HepG2 (cell line): ENCODE measurements around the gene TEX29.

Source experiments
- BCL6 ChIP-seq: IDR thresholded peaks from 2 replicates; pipeline ENCODE4 v1.6.1; 2016; ENCODE audit warnings: missing genetic modification reagents, missing compliant biosample characterization
- CTCF ChIP-seq: sonication (generic); formaldehyde crosslinking; IDR thresholded peaks from 2 replicates; pipeline ENCODE4 v1.5.0; 2020; ENCODE audit warnings: mild to moderate bottlenecking, missing genetic modification reagents, moderate library complexity
- HOXA7 ChIP-seq: sonication (generic); formaldehyde crosslinking; IDR thresholded peaks from 2 replicates; pipeline ENCODE4 v1.8.1; 2022; ENCODE audit warnings: mild to moderate bottlenecking, missing genetic modification reagents, moderate library complexity
- MZF1 ChIP-seq: sonication (generic); formaldehyde crosslinking; IDR thresholded peaks from 2 replicates; pipeline ENCODE4 v1.8.1; 2023; ENCODE audit warnings: mild to moderate bottlenecking, missing genetic modification reagents, borderline replicate concordance
- PHF20 ChIP-seq: sonication (generic); formaldehyde crosslinking; IDR thresholded peaks from 2 replicates; pipeline ENCODE4 v1.5.0; 2020; ENCODE audit warnings: mild to moderate bottlenecking, missing genetic modification reagents
- TARDBP ChIP-seq: sonication (generic); formaldehyde crosslinking; IDR thresholded peaks from 2 replicates; pipeline ENCODE4 v1.8.0; 2022; ENCODE audit warnings: mild to moderate bottlenecking, missing genetic modification reagents
- TCF7 ChIP-seq: sonication (generic); IDR thresholded peaks from 2 replicates; pipeline ENCODE4 v1.6.1; 2016; ENCODE audit warnings: antibody characterized with exemption, low read depth
- TEF ChIP-seq: sonication (generic); formaldehyde crosslinking; IDR thresholded peaks from 2 replicates; pipeline ENCODE4 v1.5.0; 2020; ENCODE audit warnings: missing genetic modification reagents
- ZFP37 ChIP-seq: sonication (generic); formaldehyde crosslinking; IDR thresholded peaks from 2 replicates; pipeline ENCODE4 v1.4.0; 2020; ENCODE audit warnings: missing genetic modification reagents, borderline replicate concordance
- ZNF280B ChIP-seq: sonication (generic); formaldehyde crosslinking; IDR thresholded peaks from 2 replicates; pipeline ENCODE4 v1.5.0; 2020; ENCODE audit warnings: missing genetic modification reagents, mild to moderate bottlenecking, borderline replicate concordance
- ZNF672 ChIP-seq: sonication (generic); formaldehyde crosslinking; IDR thresholded peaks from 2 replicates; pipeline ENCODE4 v1.8.1; 2022; ENCODE audit warnings: missing genetic modification reagents

- TF ChIP-seq ZNF280B (no peak), MZF1 (no peak), ZNF672 (CRISPR knock-in tag) (no peak), TARDBP (CRISPR knock-in tag) (no peak), PHF20 (CRISPR knock-in tag) (no peak), TEF (no peak), CTCF (no peak), BCL6 (no peak), HOXA7 (CRISPR knock-in tag) (no peak), ZFP37 (CRISPR knock-in tag) (no peak), TCF7 (no peak)
These were observed 52.4 kb downstream of the TEX29 start for GRCh38 chr13:111372651-111373425.
